ENCODE measurements around the gene OGFOD1. TPM values are rescaled to one million over a fixed set of nuclear protein-coding genes. Genes with fewer than 3 reads are reported as not detected.

The OGFOD1 gene
- total and polyA plus RNA-seq, 2 of the 13 experiments (the other 11 are each of a cell fraction or from before 2014, with no cell fraction given), result 35.2 to 81.3 TPM

- TF ChIP-seq REST (IDR thresholded peaks at IDR 0.05; ENCODE audit: borderline replicate concordance in 1 of 2, low read depth in 1 of 2, low read length in 2 of 2) (no peak), FOXJ3 (CRISPR knock-in tag; IDR thresholded peaks at IDR 0.05; ENCODE audit: borderline replicate concordance) (no peak), RCOR2 (CRISPR knock-in tag; IDR thresholded peaks at IDR 0.05) (no peak), SRF (IDR thresholded peaks at IDR 0.05; ENCODE audit: low read depth, low read length) (no peak), CC2D1A (CRISPR knock-in tag; IDR thresholded peaks at IDR 0.05) (no peak), ZNF597 (CRISPR knock-in tag; IDR thresholded peaks at IDR 0.05) (no peak), JARID2 (CRISPR knock-in tag; IDR thresholded peaks at IDR 0.05; ENCODE audit: insufficient replicate concordance) (peak; percentile 19), ZNF570 (CRISPR knock-in tag; IDR thresholded peaks at IDR 0.05; ENCODE audit: borderline replicate concordance) (no peak), MBNL3 (CRISPR knock-in tag; conservative IDR thresholded peaks at IDR 0.05) (no peak), TIGD3 (CRISPR knock-in tag; IDR thresholded peaks at IDR 0.05; ENCODE audit: borderline replicate concordance) (no peak; the same call in 1 of the 2 replicates), ZNF83 (CRISPR knock-in tag; IDR thresholded peaks at IDR 0.05; ENCODE audit: borderline replicate concordance) (0 out of 2 replicates have a peak, but pooled peaks have one; percentile 76), ZFY (CRISPR knock-in tag; IDR thresholded peaks at IDR 0.05) (peak; percentile 91), ZNF576 (CRISPR knock-in tag; IDR thresholded peaks at IDR 0.05) (0 out of 2 replicates have a peak, but pooled peaks have one; percentile 52), TBX3 (IDR thresholded peaks at IDR 0.05; ENCODE audit: borderline replicate concordance) (no peak), YEATS4 (CRISPR knock-in tag; IDR thresholded peaks at IDR 0.05; ENCODE audit: borderline replicate concordance) (peak; percentile 91), TBP (CRISPR knock-in tag; IDR thresholded peaks at IDR 0.05) (no peak), PRDM4 (CRISPR knock-in tag; IDR thresholded peaks at IDR 0.05; ENCODE audit: borderline replicate concordance) (peak; percentile 37; the same call in 1 of the 2 replicates)
Measured at GRCh38 chr16:56519459-56520250, 68.3 kb downstream of the OGFOD1 start, which contains the start of gene BBS2 (continued).

Measured in HepG2 (cell line).